HEK293 (cell line): ENCODE measurements around the gene CRB3.

Experiments used
- ZBTB7A ChIP-seq: fragments of 450-650 bp; formaldehyde crosslinking; IDR thresholded peaks from 2 replicates; pipeline ENCODE4 v1.5.1; 2016; ENCODE audit warnings: low read depth, missing biosample characterization, missing genetic modification characterization
- ZNF169 ChIP-seq: fragments of 450-650 bp; formaldehyde crosslinking; IDR thresholded peaks from 2 replicates; pipeline ENCODE4 v1.5.1; 2016; ENCODE audit warnings: missing biosample characterization, missing genetic modification characterization
- ZNF274 ChIP-seq, 2 experiments: fragments of 200-500 bp in 1 of 2; fragments of 450-650 bp in 1 of 2; sonication (Bioruptor generic) in 1 of 2; formaldehyde crosslinking in 1 of 2; IDR thresholded peaks; 2 replicates each; pipeline versions ENCODE4 v1.5.1 to v1.6.1; 2014 to 2016; ENCODE audit warnings: borderline replicate concordance in 1 of 2, inconsistent platforms in 1 of 2, low read length in 1 of 2, missing biosample characterization in 1 of 2, missing genetic modification characterization in 1 of 2
- ZNF704 ChIP-seq: fragments of 450-650 bp; formaldehyde crosslinking; IDR thresholded peaks from 2 replicates; pipeline ENCODE4 v1.5.1; 2016; ENCODE audit warnings: missing biosample characterization, missing genetic modification characterization

GRCh38 chr19:6465006-6465405 lies 935 bp downstream of the CRB3 start:
- TF ChIP-seq ZBTB7A: no peak
- TF ChIP-seq ZNF169 (tag by site-specific recombination): no peak
- TF ChIP-seq ZNF704 (tag by site-specific recombination): no peak
- no peak for TF ChIP-seq ZNF274 (IDR thresholded peaks at IDR 0.05; ENCODE audit: low read length)
- TF ChIP-seq ZNF274 (tag by site-specific recombination; IDR thresholded peaks at IDR 0.05; ENCODE audit: borderline replicate concordance): no peak
